Transverse colon (tissue), 4 donors: Measurements from ENCODE around the gene HFM1.

Experiments used
- CTCF ChIP-seq, 5 experiments: fragments of 200-600 bp in 3 of 5; fragments of 450-650 bp in 2 of 5; sonication (generic) in 3 of 5; IDR thresholded peaks; 1 replicate in 2 of 5; 2 replicates in 3 of 5; pipeline ENCODE4 v1.5.1; 2016 to 2017; ENCODE audit warnings: antibody characterized with exemption in 5 of 5, inconsistent platforms in 3 of 5, mild to moderate bottlenecking in 2 of 5, moderate library complexity in 1 of 5
- POLR2A ChIP-seq: fragments of 450-650 bp; IDR thresholded peaks from one replicate; pipeline ENCODE4 v1.6.1; 2016; ENCODE audit warnings: antibody characterized with exemption, mild to moderate bottlenecking, moderate library complexity
- POLR2AphosphoS5 ChIP-seq, 3 donors: sonication (generic); formaldehyde crosslinking; IDR thresholded peaks; one replicate each; pipeline ENCODE4 v1.6.1; 2016; ENCODE audit warnings: antibody characterized with exemption in 3 of 3

GRCh38 chr1:91450260-91450659 lies 45.6 kb upstream of the HFM1 start:
- TF ChIP-seq CTCF (IDR thresholded peaks at IDR 0.05) (no peak), POLR2AphosphoS5 (IDR thresholded peaks at IDR 0.05) (no peak), POLR2A (no peak)
